Activated CD8-positive, alpha-beta memory T cell treated with anti-CD3 and anti-CD28 coated beads, Interleukin-2, amount 50 U/mL, for 4 hours (primary cell): Measurements from ENCODE around the gene KIF9.
"Not testable (repeated sequence)": the region's sequence is repeated elsewhere in the genome, so short reads cannot be mapped to it uniquely, and the experiment has no call there.

Experiments used
- DNase-seq: peaks from one replicate; pipeline ENCODE4 v3.0.0-alpha.2; 2020

KIF9 gene

GRCh38 chr3:47180011-47180410, 102.6 kb downstream of the KIF9 start:
- DNase-seq: not testable (repeated sequence)
